Gastrocnemius medialis (tissue), 4 donors: Measurements from ENCODE around the gene STYK1. TPM values are rescaled to one million over a fixed set of nuclear protein-coding genes. Genes with fewer than 3 reads are reported as not detected.

ENCODE experiments used
- ATAC-seq, 2 donors: fragments of 150-250 bp; one replicate each; pipeline ENCODE4 v1.9.1; 2016
- DNase-seq, 2 donors: peaks; one replicate each; pipeline ENCODE4 v3.0.0-alpha.2; 2019
- H3K27ac ChIP-seq, 4 donors: fragments of 200-600 bp; sonication (generic); 1 replicate in 1 of 4; 2 replicates in 3 of 4; pipeline ENCODE4 v1.5.1; 2016 to 2018; ENCODE audit warnings: mild to moderate bottlenecking in 2 of 4, moderate library complexity in 1 of 4
- H3K27me3 ChIP-seq, 3 donors: fragments of 200-600 bp; sonication (generic) in 2 of 3; 1 replicate in 1 of 3; 2 replicates in 2 of 3; pipeline versions ENCODE4 v1.5.1 to v1.6.0; 2016 to 2019; ENCODE audit warnings: mild to moderate bottlenecking in 1 of 3, moderate library complexity in 1 of 3
- H3K36me3 ChIP-seq, 2 donors: fragments of 200-600 bp; sonication (generic) in 1 of 2; one replicate each; pipeline ENCODE4 v1.5.1; 2017 to 2018
- H3K4me1 ChIP-seq, 2 donors: fragments of 200-600 bp; sonication (generic) in 1 of 2; one replicate each; pipeline ENCODE4 v1.5.1; 2016 to 2017; ENCODE audit warnings: mild to moderate bottlenecking in 2 of 2
- H3K4me3 ChIP-seq, 4 donors: fragments of 200-600 bp; sonication (generic) in 3 of 4; 1 replicate in 1 of 4; 2 replicates in 3 of 4; pipeline ENCODE4 v1.5.1; 2016 to 2019; ENCODE audit warnings: mild to moderate bottlenecking in 2 of 4
- H3K9me3 ChIP-seq, 3 donors: fragments of 200-600 bp; sonication (generic) in 2 of 3; 1 replicate in 1 of 3; 2 replicates in 2 of 3; pipeline ENCODE4 v1.5.1; 2016 to 2019
- POLR2A ChIP-seq, 2 donors: fragments of 450-650 bp; IDR thresholded peaks; one replicate each; pipeline ENCODE4 v1.6.1; 2017; ENCODE audit warnings: antibody characterized with exemption in 2 of 2, mild to moderate bottlenecking in 2 of 2, moderate library complexity in 2 of 2
- in situ Hi-C, 4 donors: fragments of 200-750 bp; cut with MboI; loops; one replicate each; pipeline versions ENCODE4 v1.15.0 to v1.8.0; 2017; ENCODE audit warnings: low sequenced_read_pairs in 4 of 4
- intact Hi-C: fragments of 100-400 bp; cut with DNase I; formaldehyde crosslinking; loops from one replicate; pipeline ENCODE4 v1.15.1; 2023; ENCODE audit warnings: low total_unique reads
- total RNA-seq, 4 donors: library from RNA; depleted of rRNA; stranded (reverse); fragments of >200 nt; gene quantifications; one replicate each; pipeline versions ENCODE4 v1.1.0 to v1.2.3, GENCODE V29; 2016
- TF ChIP-seq, protein P1 (sequence below), 5 experiments: fragments of 450-650 bp in 3 of 5; fragments of 200-600 bp in 2 of 5; sonication (generic) in 2 of 5; IDR thresholded peaks in 4 of 5; conservative IDR thresholded peaks in 1 of 5; 1 replicate in 4 of 5; 2 replicates in 1 of 5; pipeline ENCODE4 v1.5.1; 2016 to 2019; ENCODE audit warnings: antibody characterized with exemption in 5 of 5, mild to moderate bottlenecking in 3 of 5, moderate library complexity in 3 of 5

Gene STYK1, protein sequence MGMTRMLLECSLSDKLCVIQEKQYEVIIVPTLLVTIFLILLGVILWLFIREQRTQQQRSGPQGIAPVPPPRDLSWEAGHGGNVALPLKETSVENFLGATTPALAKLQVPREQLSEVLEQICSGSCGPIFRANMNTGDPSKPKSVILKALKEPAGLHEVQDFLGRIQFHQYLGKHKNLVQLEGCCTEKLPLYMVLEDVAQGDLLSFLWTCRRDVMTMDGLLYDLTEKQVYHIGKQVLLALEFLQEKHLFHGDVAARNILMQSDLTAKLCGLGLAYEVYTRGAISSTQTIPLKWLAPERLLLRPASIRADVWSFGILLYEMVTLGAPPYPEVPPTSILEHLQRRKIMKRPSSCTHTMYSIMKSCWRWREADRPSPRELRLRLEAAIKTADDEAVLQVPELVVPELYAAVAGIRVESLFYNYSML
- under 1 TPM in 1 of 4 donors, not detected in 3; 0.12 TPM for total RNA-seq

DNA sequence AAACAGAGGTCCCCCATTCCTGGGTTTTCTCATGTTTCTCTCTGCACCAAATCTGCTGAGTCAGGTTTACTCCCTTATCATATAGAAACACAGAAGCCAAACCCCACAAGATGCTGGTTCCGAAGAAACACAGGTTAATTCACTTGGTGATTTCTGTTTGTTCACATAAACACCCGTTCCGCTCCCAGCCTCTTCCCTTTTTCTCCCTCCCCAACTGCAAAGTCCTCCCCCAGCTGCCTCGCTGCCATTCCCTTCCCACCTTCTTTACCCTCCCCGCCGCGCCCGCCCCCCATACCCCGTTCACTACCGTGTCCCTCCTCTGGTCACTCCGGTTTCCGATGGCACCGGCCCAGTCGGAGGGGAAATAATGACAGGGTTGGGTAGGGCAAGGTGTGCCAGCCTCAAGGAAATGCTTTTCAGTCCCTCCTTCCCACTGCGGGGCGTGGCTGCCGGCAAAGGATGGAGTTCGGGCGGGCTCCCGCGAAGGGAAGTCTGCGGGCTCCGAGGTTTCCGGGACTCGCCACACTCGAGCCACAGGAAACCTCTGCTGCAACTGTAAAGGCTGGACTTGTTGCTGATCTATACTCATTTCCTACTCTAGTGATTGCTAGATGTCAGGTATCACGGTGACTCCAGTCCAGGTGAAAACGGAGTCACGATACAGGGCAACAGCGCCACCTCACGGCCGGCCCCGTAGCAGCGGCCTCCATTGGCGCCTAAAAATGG lies at the start of gene STYK1:
Gene STYK1, minus strand, starts transcription at position 394 of the 726 bp plus-strand sequence. CDS start 39,434 bp downstream, outside the sequence.
- TF ChIP-seq, protein P1, sequence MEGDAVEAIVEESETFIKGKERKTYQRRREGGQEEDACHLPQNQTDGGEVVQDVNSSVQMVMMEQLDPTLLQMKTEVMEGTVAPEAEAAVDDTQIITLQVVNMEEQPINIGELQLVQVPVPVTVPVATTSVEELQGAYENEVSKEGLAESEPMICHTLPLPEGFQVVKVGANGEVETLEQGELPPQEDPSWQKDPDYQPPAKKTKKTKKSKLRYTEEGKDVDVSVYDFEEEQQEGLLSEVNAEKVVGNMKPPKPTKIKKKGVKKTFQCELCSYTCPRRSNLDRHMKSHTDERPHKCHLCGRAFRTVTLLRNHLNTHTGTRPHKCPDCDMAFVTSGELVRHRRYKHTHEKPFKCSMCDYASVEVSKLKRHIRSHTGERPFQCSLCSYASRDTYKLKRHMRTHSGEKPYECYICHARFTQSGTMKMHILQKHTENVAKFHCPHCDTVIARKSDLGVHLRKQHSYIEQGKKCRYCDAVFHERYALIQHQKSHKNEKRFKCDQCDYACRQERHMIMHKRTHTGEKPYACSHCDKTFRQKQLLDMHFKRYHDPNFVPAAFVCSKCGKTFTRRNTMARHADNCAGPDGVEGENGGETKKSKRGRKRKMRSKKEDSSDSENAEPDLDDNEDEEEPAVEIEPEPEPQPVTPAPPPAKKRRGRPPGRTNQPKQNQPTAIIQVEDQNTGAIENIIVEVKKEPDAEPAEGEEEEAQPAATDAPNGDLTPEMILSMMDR (IDR thresholded peaks at IDR 0.05 in 4 of 5, conservative IDR thresholded peaks at IDR 0.05 in 1 of 5) = peak; percentile 48 to 81 (median 77)
- no peak for TF ChIP-seq POLR2A (IDR thresholded peaks at IDR 0.05)
- no peaks in the 10 kb centered on the region for H3K9me3 ChIP-seq
- H3K36me3 ChIP-seq = no peaks in the 10 kb centered on the region
- in situ Hi-C loops (no loop called here), intact Hi-C loops (loop anchor here (2.0 kb wide), 2 partner anchors 61 to 77 kb away; partner anchors contain the start of gene MAGOHB)
- H3K27me3 ChIP-seq = peaks cover 18 to 25% (median 24%) of the 10 kb centered on the region in 3 donors
- DNase-seq (no peak), ATAC-seq (peak in 1 of 2 donors; percentile 57)
- no peak within 1 kb of the TSS for H3K27ac ChIP-seq
- H3K4me1 ChIP-seq = peaks cover 5 to 6% of the 10 kb centered on the region in 2 donors
- peak within 1 kb of the TSS; percentile 50 to 63 (median 52) for H3K4me3 ChIP-seq

DNA sequence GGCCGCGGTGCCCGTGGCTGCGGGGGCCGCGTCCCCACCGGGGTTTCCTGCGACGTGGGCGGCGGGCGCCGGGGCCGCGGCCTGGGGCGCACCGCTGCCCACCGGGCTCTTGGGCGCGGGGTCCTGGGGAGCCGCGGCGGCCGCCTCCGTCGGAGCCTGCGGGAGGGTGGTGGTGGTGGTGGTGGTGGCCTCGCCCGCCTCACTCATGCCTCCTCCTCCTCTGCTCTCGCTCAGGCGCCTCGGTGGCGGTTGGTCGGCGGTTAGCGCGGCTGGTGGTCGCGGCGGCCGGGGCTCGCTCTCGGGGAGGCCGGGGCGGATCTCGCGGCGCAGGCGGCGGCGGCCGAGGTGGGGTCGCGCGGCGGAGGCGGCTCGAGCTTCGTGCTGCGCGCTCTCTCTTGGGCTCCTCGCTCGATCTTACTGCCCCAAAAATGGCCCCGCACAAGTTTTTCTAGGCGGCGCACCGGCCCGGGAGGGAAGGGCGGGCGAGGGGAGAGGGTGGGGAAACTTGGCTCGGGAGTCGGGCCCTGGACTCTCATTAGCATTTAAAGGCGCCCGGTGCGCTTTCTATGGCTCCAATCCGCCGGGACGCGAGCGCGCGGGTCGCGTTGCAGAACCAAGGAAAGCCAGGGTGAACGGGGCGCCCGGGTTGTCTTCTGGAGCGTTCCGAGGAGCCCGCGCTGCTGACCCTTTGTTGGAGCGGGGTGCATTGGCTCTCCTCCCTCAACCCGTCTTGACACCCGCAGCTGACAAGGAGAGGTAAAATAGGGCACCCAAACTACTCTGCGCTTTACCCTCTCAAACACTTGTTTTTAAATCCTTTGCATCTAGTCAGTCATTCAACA lies 49.3 kb upstream of the STYK1 start, which contains the start of gene YBX3:
Gene YBX3, minus strand, starts transcription at position 419 of the 842 bp plus-strand sequence. Its CDS starts 212 bp downstream, at position 207.
- Histone ChIP-seq H3K9me3 (no peaks in the 10 kb centered on the region), H3K27me3 (no peaks in the 10 kb centered on the region), H3K27ac (peak within 1 kb of the TSS; percentile 97 to 100 (median 98)), H3K4me3 (peak within 1 kb of the TSS; percentile 83 to 99 (median 88)), H3K4me1 (peaks cover 12 to 17% of the 10 kb centered on the region in 2 donors), H3K36me3 (no peaks in the 10 kb centered on the region)
- in situ Hi-C loops (loop anchor here in 3 of 4 donors (5.0 to 25.0 kb wide), 3 partner anchors 511 to 1064 kb away; partner anchors contain the start of gene GABARAPL1 (in 3 of the 3)), intact Hi-C loops (loop anchor here (1.0 to 10.0 kb wide), 8 partner anchors 27 to 1994 kb away; partner anchors contain the start of genes BORCS5, CDKN1B, ETV6 and GABARAPL1)
- peak; percentile 90 to 93 for DNase-seq
- TF ChIP-seq, protein P1 (IDR thresholded peaks at IDR 0.05 in 4 of 5, conservative IDR thresholded peaks at IDR 0.05 in 1 of 5) = no peak
- peak; percentile 90 to 96 for TF ChIP-seq POLR2A (IDR thresholded peaks at IDR 0.05)
- ATAC-seq = peak; percentile 27 to 44

DNA sequence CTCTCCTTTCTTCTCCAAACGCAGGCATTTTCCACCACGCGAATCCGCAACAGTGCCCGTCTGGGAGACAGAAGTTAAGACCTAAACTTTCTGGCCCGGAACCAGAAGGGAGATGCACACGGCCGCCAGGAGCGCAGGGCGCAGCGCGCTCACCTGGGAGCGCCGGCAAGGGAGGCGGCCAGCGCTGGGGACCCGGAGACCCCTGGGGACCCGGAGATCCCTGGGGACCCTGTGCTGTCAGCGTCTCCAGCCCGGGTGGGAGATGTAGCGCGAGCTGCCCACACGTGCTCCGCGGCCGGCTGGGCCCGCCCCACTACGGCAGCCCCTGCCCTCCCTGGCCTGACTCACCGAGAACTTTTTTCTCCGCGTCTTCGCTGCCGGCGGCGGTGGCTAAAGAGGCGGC lies 48.7 kb upstream of the STYK1 start:
- Histone ChIP-seq H3K27ac (peak overlapping the region; percentile 97 to 100 (median 98)), H3K4me3 (peak overlapping the region; percentile 83 to 99 (median 88)), H3K27me3 (no peaks in the 10 kb centered on the region), H3K36me3 (peaks cover 0 to 4% of the 10 kb centered on the region in 2 donors), H3K4me1 (peaks cover 14 to 23% of the 10 kb centered on the region in 2 donors), H3K9me3 (no peaks in the 10 kb centered on the region)
- in situ Hi-C loops = loop anchor here in 3 of 4 donors (5.0 to 25.0 kb wide), 3 partner anchors 510 to 1065 kb away; partner anchors contain the start of gene GABARAPL1 (in 3 of the 3)
- intact Hi-C loops = loop anchor here (1.0 to 10.0 kb wide), 7 partner anchors 108 to 1995 kb away; partner anchors contain the start of genes BORCS5, CDKN1B, ETV6 and GABARAPL1
- TF ChIP-seq, protein P1 (IDR thresholded peaks at IDR 0.05 in 4 of 5, conservative IDR thresholded peaks at IDR 0.05 in 1 of 5) = peak in 4 of 5 experiments; percentile 23 to 54 (median 36)
- no peak for TF ChIP-seq POLR2A (IDR thresholded peaks at IDR 0.05)
- DNase-seq (no peak), ATAC-seq (peak; percentile 4 to 29)
